Fibroblast of the aortic adventitia (primary cell): ENCODE results near the gene PAPPA. TPM values are rescaled to one million over a fixed set of nuclear protein-coding genes. Genes with fewer than 3 reads are reported as not detected.
A peak's percentile ranks its signal among the peaks of the same experiment; 100 is the strongest.

Experiments
- DNase-seq: peaks from one replicate; pipeline ENCODE4 v3.0.0-alpha.2; 2010; ENCODE audit warnings: low read depth
- H3K4me3 ChIP-seq: 2 replicates; pipeline ENCODE4 v1.5.1; 2011; ENCODE audit warnings: low read depth, mild to moderate bottlenecking, control low read depth, low read length, moderate library complexity
- total RNA-seq: library from RNA; depleted of rRNA; stranded (reverse); fragments of >200 nt; gene quantifications from 2 replicates; pipeline ENCODE4 v1.2.3, GENCODE V29; 2012; ENCODE audit warnings: low replicate concordance
- TF ChIP-seq, protein P1 (sequence below): IDR thresholded peaks from 2 replicates; pipeline ENCODE4 v1.5.1; 2011; ENCODE audit warnings: mild to moderate bottlenecking, low read length, control low read depth, inconsistent platforms; ENCODE audit not compliant: insufficient read depth

The PAPPA gene
- total RNA-seq, 1 donor: 80.5 TPM

- TF ChIP-seq, protein P1, sequence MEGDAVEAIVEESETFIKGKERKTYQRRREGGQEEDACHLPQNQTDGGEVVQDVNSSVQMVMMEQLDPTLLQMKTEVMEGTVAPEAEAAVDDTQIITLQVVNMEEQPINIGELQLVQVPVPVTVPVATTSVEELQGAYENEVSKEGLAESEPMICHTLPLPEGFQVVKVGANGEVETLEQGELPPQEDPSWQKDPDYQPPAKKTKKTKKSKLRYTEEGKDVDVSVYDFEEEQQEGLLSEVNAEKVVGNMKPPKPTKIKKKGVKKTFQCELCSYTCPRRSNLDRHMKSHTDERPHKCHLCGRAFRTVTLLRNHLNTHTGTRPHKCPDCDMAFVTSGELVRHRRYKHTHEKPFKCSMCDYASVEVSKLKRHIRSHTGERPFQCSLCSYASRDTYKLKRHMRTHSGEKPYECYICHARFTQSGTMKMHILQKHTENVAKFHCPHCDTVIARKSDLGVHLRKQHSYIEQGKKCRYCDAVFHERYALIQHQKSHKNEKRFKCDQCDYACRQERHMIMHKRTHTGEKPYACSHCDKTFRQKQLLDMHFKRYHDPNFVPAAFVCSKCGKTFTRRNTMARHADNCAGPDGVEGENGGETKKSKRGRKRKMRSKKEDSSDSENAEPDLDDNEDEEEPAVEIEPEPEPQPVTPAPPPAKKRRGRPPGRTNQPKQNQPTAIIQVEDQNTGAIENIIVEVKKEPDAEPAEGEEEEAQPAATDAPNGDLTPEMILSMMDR: no peak
- no peak overlapping the region for H3K4me3 ChIP-seq
- DNase-seq: no peak
Observed at GRCh38 chr9:116333254-116333653, 179.7 kb downstream of the PAPPA start.

- no peak overlapping the region for H3K4me3 ChIP-seq
- no peak for DNase-seq
- TF ChIP-seq, protein P1: no peak
Observed at GRCh38 chr9:116334546-116335150, 181.1 kb downstream of the PAPPA start.

GRCh38 chr9:116335392-116335791, 181.8 kb downstream of the PAPPA start:
- H3K4me3 ChIP-seq: no peak overlapping the region
- TF ChIP-seq, protein P1: no peak
- DNase-seq: no peak

DNA sequence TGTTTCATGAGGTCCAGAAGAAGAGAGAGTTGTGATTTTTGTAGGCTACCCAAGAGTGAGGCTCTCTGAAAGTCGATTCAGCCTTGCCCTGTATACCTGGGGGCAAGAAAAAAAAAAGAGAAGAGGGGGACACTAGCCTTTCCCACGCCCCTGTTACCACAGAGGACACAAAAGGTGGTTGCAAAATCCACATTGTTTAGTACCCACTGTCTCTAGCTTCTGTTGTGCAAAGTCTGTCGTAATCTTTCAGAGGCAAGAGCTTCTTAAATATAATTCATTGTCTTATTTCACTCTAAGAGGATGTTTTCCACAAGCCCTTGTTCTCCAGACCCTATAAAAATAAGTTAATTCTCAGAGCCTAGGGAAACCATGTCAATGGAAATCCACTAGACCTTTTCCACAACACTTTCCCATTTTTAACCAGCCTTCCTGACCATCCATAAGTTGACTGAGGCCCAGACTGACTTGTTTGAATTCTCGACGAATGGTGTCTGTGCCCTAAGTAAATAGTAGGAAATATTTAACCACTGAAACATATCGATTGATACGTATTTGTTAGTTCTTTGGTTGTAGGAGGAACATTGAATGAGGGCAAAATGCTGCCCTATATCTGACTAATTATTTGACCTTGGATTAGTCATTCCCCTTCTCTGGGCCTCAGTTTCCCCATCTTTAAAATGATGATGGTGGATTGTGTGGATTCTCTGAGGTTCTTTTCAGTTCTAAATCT, 182.7 kb downstream of the PAPPA start:
- no peak overlapping the region for H3K4me3 ChIP-seq
- TF ChIP-seq, protein P1: no peak
- DNase-seq: peak; percentile 34

DNA sequence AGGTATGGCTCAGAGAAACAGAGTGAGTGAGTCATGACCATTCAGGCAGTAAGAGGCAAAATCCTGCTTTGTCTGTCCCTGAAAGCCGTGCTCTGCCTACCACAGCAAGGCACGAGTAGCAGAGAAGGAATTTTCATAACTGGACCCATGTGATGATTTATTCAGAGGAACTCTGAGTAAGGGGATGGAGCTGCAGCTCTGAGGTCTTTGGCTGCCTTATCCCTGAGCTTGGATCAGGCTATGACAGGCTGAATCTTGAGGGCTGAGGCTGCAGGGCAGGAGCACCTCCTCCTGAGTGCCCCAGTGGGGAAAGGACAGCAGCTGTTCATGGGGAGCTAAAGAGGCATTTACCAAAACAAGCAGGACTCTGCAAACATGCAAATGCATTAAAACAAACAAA, 183.4 kb downstream of the PAPPA start:
- TF ChIP-seq, protein P1: no peak
- no peak overlapping the region for H3K4me3 ChIP-seq
- peak; percentile 53 for DNase-seq

- no peak overlapping the region for H3K4me3 ChIP-seq
- TF ChIP-seq, protein P1: no peak
- DNase-seq: no peak
Observed at GRCh38 chr9:116340270-116340669, 186.7 kb downstream of the PAPPA start.

- no peak for DNase-seq
- TF ChIP-seq, protein P1: no peak
Observed at GRCh38 chr9:116342061-116342460, 188.5 kb downstream of the PAPPA start.

More at GRCh38 chr9:116342061-116342460, 188.5 kb downstream of the PAPPA start:
- no peak overlapping the region for H3K4me3 ChIP-seq
